Vagina (tissue), 2 donors: Measurements from ENCODE around the gene SLC66A2. TPM values are rescaled to one million over a fixed set of nuclear protein-coding genes. Genes with fewer than 3 reads are reported as not detected.

Experiments
- DNase-seq, 2 donors: peaks; one replicate each; pipeline ENCODE4 v3.0.0-alpha.2; 2017; ENCODE audit errors: extremely low spot score in 2 of 2
- H3K27ac ChIP-seq: fragments of 200-600 bp; sonication (generic); one replicate; pipeline ENCODE4 v1.5.1; 2019
- H3K27me3 ChIP-seq: fragments of 200-600 bp; sonication (generic); one replicate; pipeline ENCODE4 v1.5.1; 2019
- H3K36me3 ChIP-seq, 2 donors: fragments of 200-600 bp; sonication (generic); one replicate each; pipeline ENCODE4 v1.5.1; 2017 to 2019
- H3K4me1 ChIP-seq: fragments of 200-600 bp; sonication (generic); one replicate; pipeline ENCODE4 v1.5.1; 2019
- H3K4me3 ChIP-seq, 2 donors: fragments of 200-600 bp; sonication (generic); 1 replicate in 1 of 2; 2 replicates in 1 of 2; pipeline ENCODE4 v1.5.1; 2016 to 2019
- H3K9me3 ChIP-seq: fragments of 200-600 bp; sonication (generic); one replicate; pipeline ENCODE4 v1.5.1; 2019
- POLR2A ChIP-seq, 2 donors: fragments of 450-650 bp; IDR thresholded peaks; one replicate each; pipeline ENCODE4 v1.6.1; 2017; ENCODE audit warnings: antibody characterized with exemption in 2 of 2, mild to moderate bottlenecking in 2 of 2, moderate library complexity in 2 of 2
- POLR2AphosphoS5 ChIP-seq, 2 donors: sonication (generic); formaldehyde crosslinking; IDR thresholded peaks; one replicate each; pipeline ENCODE4 v1.9.0; 2017; ENCODE audit warnings: antibody characterized with exemption in 2 of 2, mild to moderate bottlenecking in 2 of 2, low read depth in 1 of 2; ENCODE audit not compliant: insufficient read depth in 1 of 2
- intact Hi-C: fragments of 100-400 bp; cut with DNase I; formaldehyde crosslinking; loops from one replicate; pipeline ENCODE4 v1.15.1; 2023
- total RNA-seq: library from RNA; depleted of rRNA; stranded (reverse); fragments of >200 nt; gene quantifications from one replicate; pipeline ENCODE4 v1.2.3, GENCODE V29; 2016
- TF ChIP-seq, protein P1 (sequence below), 3 experiments: fragments of 450-650 bp in 2 of 3; fragments of 200-600 bp in 1 of 3; sonication (generic) in 1 of 3; IDR thresholded peaks; one replicate each; pipeline ENCODE4 v1.5.1; 2017 to 2019; ENCODE audit warnings: antibody characterized with exemption in 3 of 3, mild to moderate bottlenecking in 2 of 3, moderate library complexity in 2 of 3

Gene SLC66A2
- total RNA-seq, 1 donor from 2014 or later = 32.2 TPM

DNA sequence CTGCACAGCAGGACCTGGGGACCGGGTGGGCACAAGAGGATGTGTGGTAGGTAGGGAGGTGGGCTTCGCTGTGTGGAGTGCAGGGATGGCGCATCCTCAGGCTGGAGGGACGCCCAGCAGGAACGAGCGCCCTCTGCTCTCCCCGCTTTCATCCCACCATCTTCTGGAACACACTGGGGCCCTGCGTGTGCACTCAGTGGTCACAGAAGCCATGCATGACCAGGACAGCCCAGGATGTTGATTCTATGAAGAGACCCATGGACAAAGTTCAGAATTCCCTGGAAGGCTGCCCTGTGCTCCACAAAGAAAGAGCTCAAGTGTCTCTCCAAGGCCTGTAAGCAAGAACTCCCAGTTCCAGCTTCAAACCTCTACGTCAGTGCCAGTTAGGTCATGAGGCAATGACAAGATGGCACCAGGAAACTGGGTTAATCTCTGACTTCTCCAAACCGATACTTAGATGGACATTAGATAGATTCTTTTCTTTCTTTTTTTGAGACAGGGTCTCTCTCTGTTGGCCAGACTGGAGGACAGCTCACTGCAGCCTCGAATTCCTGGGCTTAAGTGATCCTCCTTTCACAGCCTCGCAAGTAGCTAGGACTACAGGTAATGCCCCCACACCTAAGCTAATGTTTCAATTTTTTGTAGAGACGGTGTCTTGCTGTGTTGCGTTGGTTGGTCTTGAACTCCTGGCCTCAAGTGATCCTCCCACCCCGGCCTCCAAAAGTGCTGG, 3.4 kb downstream of the SLC66A2 start:
- H3K27me3 ChIP-seq = no peaks in the 10 kb centered on the region
- no peak overlapping the region for H3K27ac ChIP-seq
- H3K36me3 ChIP-seq = peaks cover 0 to 4% of the 10 kb centered on the region in 2 donors
- no peak overlapping the region for H3K4me3 ChIP-seq
- no peak for TF ChIP-seq POLR2A (IDR thresholded peaks at IDR 0.05)
- TF ChIP-seq, protein P1, sequence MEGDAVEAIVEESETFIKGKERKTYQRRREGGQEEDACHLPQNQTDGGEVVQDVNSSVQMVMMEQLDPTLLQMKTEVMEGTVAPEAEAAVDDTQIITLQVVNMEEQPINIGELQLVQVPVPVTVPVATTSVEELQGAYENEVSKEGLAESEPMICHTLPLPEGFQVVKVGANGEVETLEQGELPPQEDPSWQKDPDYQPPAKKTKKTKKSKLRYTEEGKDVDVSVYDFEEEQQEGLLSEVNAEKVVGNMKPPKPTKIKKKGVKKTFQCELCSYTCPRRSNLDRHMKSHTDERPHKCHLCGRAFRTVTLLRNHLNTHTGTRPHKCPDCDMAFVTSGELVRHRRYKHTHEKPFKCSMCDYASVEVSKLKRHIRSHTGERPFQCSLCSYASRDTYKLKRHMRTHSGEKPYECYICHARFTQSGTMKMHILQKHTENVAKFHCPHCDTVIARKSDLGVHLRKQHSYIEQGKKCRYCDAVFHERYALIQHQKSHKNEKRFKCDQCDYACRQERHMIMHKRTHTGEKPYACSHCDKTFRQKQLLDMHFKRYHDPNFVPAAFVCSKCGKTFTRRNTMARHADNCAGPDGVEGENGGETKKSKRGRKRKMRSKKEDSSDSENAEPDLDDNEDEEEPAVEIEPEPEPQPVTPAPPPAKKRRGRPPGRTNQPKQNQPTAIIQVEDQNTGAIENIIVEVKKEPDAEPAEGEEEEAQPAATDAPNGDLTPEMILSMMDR (IDR thresholded peaks at IDR 0.05) = no peak
- no peak for TF ChIP-seq POLR2AphosphoS5 (IDR thresholded peaks at IDR 0.05; ENCODE audit: insufficient read depth in 1 of 2, low read depth in 1 of 2)
- intact Hi-C loops = no loop called here
- no peak for DNase-seq
- no peaks in the 10 kb centered on the region for H3K9me3 ChIP-seq
- peaks cover 85% of the 10 kb centered on the region for H3K4me1 ChIP-seq

DNA sequence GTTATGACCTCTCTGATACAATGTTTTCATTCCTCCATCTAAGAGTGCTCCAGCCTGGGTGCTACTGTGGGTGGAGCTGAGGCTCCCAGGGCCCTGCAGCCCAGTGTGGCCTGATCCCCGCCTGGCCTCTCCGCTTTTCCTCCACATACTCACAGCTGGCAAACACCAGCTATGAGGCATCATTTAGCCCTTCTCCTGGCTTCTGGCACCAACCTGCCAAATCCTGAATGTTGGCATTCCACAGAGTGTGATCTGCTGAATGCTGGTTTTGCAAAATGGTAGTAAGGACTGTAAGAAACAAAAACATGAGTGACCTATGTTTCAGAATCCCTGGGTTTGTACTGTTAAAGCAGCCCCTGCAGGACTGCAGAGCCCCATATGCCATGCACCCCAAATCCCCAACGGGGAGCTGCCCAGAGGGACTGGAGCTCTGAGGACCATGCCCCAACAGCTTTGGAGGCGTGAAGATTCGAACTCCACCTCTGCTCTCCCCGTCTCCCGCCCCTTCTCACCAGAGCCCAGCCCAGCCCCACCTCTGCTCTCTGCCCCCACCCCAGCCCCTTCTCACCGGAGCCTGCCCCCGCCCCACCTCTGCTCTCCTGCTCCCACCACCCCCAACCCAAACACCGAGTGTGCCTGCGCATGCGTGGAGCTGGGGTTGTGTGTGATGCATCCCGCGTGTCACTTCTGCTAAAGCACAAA, 4.2 kb downstream of the SLC66A2 start:
- no peak for DNase-seq
- peak; percentile 20 to 26 for TF ChIP-seq POLR2AphosphoS5 (IDR thresholded peaks at IDR 0.05; ENCODE audit: insufficient read depth in 1 of 2, low read depth in 1 of 2)
- TF ChIP-seq, protein P1 (IDR thresholded peaks at IDR 0.05) = no peak
- H3K9me3 ChIP-seq = no peaks in the 10 kb centered on the region
- no peaks in the 10 kb centered on the region for H3K27me3 ChIP-seq
- H3K4me3 ChIP-seq = no peak overlapping the region
- intact Hi-C loops = no loop called here
- peaks cover 84% of the 10 kb centered on the region for H3K4me1 ChIP-seq
- H3K27ac ChIP-seq = no peak overlapping the region
- peaks cover 0 to 12% of the 10 kb centered on the region in 2 donors for H3K36me3 ChIP-seq

DNA sequence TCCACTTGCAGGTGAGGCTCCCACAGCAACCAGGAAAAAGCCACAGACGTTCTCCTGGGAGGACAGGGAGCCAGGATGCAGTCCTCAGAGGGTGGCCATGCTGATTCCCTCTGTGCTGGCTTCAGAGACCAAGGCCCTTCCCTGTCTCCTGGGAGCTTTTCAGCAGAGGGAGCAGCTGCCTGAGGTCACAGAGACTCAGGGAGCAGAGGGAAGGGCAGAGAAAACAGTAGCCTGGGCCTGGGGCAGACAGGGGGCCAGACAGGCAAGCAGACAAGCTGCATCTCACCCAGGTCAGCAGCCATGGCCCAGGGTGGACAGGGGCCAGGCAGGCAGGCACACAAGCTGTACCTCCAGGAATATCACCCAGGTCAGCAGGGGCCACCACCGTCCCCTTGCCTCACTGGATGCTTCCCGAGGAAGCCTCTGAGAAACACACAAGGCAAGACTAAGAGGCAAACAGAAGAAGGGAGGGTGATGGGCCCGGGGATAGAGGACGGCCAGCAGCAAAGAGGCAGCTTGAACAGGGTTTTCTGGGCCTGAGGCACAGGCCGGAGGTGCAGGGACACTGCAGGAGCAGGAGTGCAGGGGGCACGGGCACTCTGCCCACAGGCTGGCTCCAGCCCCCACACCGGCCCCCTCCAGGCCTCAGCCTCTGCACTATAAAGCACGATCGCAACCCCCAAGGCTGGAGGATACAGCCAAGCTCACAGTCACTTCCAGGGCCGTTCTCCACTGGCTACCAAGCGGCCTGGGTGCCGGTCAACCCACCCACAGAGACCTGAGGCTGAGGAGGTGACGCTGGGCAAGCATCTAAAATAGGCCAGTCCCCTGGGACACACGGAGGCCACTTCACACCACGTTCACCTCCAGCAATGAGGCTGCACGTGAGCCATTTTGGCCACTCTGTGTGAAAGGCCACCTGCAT, 6.1 kb downstream of the SLC66A2 start:
- Histone ChIP-seq H3K36me3 (peaks cover 0 to 25% of the 10 kb centered on the region in 2 donors), H3K9me3 (no peaks in the 10 kb centered on the region), H3K27me3 (no peaks in the 10 kb centered on the region), H3K4me1 (peaks cover 94% of the 10 kb centered on the region), H3K4me3 (no peak overlapping the region), H3K27ac (no peak overlapping the region)
- intact Hi-C loops = no loop called here
- TF ChIP-seq POLR2AphosphoS5 (IDR thresholded peaks at IDR 0.05; ENCODE audit: insufficient read depth in 1 of 2, low read depth in 1 of 2) (no peak), POLR2A (IDR thresholded peaks at IDR 0.05) (no peak)
- TF ChIP-seq, protein P1 (IDR thresholded peaks at IDR 0.05) = no peak
- DNase-seq = no peak

DNA sequence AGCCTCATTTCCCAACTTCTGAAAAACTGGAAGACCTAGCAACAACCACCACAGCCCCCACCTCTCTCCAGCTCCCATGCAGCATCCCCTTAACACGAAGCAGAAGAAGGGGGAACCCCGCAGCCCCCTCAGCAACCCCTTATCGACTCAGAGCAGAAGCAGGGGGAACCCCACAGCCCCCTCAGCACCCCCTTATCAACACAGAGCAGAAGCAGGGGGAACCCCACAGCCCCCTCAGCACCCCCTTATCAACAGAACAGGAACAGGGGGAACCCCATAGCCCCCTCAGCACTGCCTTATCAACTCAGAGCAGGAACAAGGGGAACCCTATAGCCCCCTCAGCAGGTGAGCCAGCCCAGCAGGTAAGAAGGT, 6.7 kb downstream of the SLC66A2 start:
- Histone ChIP-seq H3K36me3 (peaks cover 0 to 25% of the 10 kb centered on the region in 2 donors), H3K27ac (no peak overlapping the region), H3K4me3 (no peak overlapping the region), H3K4me1 (peaks cover 87% of the 10 kb centered on the region), H3K27me3 (no peaks in the 10 kb centered on the region), H3K9me3 (no peaks in the 10 kb centered on the region)
- TF ChIP-seq POLR2AphosphoS5 (IDR thresholded peaks at IDR 0.05; ENCODE audit: insufficient read depth in 1 of 2, low read depth in 1 of 2) (no peak), POLR2A (IDR thresholded peaks at IDR 0.05) (no peak)
- TF ChIP-seq, protein P1 (IDR thresholded peaks at IDR 0.05) = no peak
- DNase-seq = no peak
- intact Hi-C loops = no loop called here
